DLD1 (cell line): ENCODE measurements around the gene MORN1.

Experiments used
- in situ Hi-C: cut with HindIII; loops from 2 replicates; pipeline ENCODE4 v1.10.0; 2017; ENCODE audit warnings: low sequenced_read_pairs

Gene MORN1

DNA sequence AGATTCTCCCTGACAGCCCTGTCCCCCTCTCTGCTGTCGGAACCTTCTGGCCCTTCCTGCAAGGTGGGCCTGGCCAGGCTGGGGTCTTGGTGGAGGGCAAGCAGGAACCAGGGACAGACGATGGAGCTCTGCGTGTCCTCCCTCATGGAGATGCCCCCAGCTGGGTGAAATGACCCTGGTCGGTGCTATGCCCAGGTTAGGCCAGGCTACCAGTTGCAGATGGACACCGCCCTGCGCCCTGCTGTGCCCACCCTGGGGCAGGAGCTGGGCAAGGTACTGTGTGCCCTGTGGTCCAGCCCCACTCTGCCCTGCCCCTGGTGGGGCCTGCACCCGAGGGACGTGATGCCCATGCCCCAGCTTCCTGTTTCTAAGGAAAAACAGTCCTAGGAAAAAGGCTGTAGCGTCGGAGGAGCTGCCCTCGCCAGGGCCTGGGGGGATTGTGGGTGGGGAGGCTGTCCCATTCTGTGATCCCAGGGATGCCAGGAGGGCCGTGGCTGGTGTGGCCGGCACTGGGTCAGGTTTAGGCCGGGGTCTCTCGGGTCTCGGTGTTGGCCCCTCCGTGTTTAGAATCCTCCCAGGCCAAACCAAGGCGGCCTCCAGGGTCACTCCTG lies 77.6 kb downstream of the MORN1 start:
- in situ Hi-C loops: no loop called here

DNA sequence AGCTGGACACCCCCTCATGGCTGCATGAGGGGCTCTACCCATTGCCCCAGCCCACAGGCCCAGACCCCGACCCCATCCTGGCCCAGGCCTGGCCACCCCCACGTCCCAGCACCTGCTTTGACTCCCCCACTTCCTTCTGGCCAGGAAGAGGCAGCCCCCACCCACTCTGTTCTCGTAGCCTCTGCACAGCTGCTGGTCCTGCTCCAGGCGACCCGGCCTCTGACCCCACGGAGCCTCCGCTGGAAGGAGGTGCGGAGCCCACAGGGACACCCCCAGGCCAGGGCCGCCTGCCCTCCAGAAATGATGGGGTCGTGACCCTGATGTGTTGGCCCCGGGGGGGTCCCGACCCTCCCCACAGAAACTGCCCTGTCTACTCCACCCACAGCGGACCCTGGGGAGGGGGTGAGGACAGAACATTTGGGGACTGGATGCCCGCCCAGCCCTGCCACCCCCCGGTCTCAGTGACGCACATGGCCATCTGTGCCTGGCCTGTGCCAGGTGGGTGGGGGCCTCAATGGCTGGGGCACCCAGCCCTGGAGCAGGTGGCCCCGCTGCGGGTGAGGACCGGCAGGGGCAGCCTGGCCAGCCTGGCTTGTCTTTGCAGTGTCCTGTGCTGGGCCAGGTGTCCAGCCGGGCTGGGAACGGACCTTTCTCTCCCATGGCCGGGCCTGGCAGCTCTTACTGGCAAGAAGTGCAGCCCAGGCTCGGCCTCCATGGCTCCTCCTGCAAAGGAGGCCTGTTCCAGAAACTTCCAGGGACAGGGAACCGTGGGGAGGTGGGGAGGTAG lies 78.6 kb downstream of the MORN1 start:
- in situ Hi-C loops: no loop called here

DNA sequence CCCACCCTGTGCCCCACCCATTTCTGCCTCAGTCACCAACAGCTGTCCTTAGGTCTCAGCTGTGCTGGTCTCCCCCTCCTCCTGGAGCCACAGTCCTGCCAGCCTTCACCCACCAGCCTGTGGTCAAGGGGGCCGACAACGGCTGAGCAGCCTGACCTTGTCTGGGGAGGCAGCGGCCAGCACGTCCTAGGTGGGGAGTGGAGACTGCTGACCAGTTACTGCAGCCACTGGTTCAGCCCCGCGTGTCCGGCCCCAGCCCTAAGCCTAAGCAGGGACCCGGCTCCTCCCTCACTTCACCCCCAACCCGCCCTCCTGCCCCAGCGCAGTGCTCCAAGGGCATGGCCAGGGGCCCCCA lies 79.2 kb downstream of the MORN1 start:
- in situ Hi-C loops: no loop called here

DNA sequence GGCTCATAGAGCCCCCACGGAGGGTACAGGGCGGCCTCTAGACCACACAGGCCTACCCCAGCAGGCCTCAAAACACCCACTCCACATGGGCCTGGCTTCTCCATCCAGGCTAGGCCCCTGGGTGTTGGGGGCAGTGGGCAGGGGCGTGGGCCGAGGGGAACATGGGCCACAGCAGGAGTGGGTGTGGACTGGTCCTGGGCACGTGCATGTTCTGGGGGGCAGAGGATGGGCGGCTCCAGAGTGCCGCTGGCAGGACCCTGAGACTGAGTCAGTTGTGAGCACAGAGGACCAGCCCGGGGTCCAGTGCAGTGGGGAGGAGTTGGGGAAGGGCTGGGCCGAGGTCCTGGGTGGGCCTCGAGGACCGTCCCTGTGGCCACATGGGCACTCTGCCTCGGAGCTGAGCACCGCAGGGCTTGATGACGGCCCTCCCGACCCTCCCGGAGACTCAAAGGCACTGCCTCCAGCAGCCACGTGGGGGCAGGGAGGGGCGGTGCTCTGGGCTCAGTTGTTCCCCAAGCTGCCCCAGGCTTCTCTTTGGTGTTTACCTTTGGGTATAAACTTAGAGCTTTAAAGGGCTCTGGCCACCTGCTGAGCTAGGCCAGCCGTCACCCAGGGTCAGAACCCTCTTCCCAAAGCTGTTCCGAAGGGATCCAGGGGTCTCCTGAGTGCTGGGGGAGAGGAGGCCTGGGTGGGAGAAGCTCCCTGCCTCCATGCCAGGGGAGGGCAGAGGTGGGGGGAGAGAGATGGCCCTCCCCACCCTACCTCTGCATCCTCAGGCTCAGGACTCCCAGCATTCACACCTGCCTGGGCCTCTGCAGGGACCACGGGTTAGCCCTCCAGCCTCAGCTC lies 79.9 kb downstream of the MORN1 start:
- in situ Hi-C loops: no loop called here

DNA sequence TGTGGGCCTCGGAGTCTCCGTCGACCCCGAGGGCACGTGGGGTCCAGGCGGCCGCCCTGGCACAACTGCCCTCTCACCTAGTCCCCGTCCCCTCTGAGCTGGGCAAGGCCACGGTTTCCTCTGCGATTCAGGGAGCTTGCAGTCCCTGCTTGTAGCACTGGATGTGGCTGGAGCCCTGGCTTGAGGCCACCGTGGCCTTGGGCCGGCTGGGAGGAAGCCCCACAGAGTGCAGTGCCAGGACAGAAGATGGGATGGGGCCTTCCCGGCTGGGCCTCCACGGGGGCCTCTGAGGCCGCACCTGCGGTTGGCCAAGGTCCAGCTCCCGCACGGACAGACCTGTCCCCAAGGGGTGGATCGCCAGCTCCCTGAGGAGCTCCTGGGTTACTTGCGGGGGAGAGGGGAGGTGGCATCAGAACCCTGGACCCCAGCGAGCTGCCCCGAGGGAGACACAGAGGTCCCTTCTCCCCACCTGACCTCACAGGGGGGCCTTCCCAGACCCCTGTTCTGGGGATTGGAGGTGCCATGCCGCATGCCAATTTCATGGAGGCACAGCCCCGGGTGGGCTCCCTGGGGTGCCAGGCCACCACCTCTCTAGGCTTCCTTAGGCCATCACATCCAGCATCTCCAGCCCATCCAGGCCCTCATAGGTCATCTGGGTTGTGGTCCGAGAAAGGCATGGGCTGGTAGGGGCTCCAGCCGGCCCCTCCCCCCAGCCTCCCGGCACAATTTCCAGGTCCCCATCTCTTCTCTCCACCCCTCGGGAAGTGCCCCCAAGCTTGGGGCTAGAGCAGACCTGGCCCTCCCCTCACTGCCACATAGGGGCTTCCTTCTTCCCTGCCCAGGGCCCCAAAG lies 80.8 kb downstream of the MORN1 start:
- in situ Hi-C loops: no loop called here

DNA sequence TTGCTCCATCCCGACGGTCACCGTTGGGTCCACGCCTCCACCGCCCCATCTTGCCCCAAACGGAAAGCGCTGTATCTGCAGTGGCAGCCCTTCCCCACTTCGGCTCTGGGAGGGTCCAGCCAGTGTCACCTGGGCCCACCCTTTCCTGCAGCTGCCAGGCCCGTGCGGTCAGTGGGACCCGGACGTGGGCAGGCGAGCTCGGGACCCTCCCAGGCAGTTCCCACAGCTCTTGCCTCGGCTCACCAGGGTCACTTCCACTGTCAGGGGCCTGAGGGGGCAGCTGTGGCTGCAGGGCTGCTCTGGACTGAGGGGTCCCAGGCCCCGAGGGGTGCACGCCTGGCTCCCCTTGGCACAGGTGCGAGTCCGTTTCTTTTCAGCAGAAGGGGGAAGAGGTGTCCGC lies 82.5 kb downstream of the MORN1 start:
- in situ Hi-C loops: no loop called here

DNA sequence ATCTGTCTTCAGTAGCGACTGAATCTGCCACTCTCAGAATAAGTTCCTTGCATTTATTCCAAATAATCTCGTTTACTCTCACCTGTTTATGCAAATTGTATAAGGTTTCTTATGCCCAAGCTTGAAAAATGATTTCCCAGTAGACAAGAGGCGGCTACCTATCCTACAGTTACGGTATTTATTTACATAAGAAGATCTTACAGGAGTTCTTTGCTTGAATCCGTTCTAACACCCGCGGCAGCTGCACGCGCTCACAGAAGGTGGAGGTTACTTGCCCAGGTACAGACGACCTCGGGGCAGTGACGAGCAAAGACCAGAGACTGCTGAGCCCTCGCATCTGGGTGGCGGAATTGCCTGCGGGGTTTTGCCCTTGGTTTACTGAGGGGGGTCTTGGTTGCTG lies 83.4 kb downstream of the MORN1 start:
- in situ Hi-C loops: no loop called here

DNA sequence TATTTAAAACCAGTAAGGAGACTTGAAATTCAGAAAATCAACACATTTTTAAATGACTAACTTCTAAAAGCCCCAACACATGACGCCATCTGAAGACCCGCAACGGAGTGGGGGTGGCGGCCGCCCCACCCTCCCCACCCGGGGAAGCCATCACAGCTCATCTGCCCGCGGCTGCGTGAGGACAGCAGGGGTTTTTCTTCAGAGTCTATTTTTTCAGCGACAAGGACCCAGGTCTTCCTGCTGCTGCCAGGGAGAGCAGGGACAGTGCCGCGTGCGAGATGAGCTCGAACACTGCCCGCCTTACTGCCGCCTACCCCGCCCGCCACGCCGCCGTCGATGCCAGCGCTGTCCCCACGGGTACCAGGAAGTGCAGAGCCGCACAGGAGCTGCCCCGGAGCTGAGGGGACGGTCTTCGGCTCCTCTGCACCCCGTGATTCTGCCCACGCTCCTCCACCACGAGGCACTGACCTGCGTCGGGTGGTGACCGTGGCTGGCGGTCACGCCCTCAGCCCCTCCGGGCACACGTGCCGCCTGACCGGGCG lies 84.2 kb downstream of the MORN1 start:
- in situ Hi-C loops: no loop called here

DNA sequence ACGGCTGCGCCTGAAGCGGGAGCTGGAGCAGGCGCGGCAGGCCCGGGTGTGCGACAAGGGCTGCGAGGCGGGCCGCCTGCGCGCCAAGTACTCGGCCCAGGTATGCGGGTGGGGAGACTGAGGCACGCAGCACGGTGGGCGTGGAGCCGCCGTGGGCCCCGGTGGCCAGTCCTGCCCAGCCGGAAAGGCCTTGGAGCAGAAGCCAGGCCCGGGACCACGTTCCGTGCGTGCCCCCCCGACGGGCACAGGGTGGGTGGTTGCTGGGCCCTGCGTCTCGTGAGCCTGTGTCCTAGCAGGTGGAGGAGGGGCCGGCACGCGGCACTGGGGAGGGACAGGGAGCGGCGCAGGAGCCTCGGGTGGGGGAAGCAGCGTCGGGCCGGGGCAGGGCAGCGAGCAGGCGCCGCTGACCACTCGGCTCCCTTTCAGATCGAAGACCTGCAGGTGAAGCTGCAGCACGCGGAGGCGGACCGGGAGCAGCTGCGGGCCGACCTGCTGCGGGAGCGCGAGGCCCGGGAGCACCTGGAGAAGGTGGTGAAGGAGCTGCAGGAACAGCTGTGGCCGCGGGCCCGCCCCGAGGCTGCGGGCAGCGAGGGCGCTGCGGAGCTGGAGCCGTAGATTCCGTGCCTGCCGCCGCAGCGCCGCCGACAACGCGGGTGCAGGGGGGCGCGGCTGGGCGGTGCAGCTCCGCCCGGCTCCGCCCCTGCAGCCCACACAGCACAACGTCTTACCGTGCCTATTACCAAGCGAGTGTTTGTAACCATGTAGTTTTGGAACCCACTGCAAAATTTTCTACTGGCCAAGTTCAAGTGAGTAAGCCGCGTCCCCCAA lies 85.0 kb downstream of the MORN1 start:
- in situ Hi-C loops: no loop called here

DNA sequence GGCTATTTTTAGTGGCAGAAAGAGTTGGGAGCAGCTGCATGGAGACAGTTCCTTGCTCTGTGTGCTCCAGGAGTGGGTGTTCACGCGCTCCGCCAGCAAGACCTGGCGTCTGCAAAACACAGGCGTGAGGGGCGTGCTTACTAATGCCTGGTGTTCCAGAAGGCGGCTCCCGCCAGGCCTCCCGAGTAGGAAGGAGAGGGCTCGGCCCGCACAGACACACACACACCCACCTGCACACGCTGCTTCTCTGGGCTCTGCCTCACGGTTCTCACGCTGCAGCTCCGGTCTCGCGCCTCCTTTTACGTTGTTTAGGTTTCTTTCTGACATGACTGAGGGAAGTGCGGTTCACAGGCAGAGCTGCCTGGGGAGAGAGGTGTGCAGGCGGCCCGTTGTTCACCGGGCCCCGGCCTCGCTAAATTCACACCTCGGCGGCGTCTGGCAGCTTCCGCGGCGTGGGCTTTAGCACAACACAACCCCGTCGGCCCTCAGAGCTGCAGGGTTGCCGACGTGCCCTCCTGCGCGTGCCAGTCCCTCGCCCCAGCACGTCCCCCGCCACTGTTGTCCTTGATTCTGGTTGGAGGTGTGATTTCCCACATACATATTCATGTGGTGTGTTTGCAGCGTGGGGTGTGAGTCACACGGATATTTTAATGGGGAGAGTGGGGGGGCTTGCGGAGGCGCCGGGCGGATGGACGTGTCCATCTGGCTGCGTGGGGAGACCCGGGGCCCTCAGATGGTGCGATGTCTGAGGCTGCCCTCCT lies 86.3 kb downstream of the MORN1 start:
- in situ Hi-C loops: no loop called here

DNA sequence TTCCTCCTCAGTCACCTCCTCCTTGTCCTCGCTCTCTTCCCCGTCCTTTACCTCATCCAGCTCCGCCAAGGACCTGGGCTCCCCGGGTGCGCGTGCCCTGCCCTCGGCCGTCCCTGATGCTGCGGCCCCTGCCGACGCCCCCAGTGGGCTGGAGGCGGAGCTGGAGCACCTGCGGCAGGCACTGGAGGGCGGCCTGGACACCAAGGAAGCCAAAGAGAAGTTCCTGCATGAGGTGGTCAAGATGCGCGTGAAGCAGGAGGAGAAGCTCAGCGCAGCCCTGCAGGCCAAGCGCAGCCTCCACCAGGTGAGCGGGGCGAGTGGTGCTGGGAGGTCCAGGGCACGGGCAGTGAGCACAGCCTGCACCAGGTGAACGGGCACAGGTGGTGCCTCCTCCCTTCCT lies 87.1 kb downstream of the MORN1 start:
- in situ Hi-C loops: no loop called here

DNA sequence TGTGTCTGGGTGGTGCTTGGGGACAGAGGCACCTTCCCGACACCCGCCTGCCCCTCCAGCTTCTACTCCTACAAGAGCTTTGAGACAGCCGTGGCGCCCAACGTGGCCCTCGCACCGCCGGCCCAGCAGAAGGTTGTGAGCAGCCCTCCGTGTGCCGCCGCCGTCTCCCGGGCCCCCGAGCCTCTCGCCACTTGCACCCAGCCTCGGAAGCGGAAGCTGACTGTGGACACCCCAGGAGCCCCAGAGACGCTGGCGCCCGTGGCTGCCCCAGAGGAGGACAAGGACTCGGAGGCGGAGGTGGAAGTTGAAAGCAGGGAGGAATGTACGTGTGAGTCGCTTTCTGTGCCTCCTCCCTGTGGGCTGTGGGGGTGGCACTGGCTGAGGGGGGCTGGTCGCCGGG lies 87.6 kb downstream of the MORN1 start:
- in situ Hi-C loops: no loop called here

DNA sequence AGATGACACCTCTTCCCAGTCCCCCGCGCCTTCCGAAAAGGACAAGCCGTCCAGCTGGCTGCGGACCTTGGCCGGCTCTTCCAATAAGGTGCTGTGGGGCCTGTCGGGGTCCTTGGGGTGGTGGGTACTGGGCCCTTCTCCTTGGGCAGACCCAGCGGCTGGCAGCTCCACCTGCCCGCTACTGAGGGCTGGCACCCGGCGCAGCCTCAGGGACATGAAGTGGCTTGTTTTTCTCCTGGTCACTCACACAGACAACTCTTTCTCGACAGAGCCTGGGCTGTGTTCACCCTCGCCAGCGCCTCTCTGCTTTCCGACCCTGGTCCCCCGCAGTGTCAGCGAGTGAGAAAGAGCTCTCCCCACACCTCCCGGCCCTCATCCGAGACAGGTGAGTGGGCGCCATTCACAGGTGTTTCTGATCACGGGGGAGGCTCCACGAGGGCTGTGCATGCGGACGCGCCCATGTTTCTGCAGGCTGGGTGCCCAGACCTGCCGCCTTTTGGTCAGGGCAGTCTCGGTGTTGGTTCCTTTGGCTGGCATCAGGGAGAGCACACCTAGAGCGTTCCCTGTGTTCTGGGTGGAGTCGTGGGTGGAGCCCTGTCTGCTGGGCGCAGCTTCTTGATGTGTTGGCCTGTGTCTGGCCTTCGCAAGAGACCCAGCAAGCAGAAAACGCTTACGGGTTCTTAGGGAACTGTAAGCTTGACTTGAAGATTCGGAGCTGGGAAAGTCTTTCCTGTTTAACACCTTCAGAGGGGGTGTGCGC lies 88.2 kb downstream of the MORN1 start:
- in situ Hi-C loops: no loop called here

DNA sequence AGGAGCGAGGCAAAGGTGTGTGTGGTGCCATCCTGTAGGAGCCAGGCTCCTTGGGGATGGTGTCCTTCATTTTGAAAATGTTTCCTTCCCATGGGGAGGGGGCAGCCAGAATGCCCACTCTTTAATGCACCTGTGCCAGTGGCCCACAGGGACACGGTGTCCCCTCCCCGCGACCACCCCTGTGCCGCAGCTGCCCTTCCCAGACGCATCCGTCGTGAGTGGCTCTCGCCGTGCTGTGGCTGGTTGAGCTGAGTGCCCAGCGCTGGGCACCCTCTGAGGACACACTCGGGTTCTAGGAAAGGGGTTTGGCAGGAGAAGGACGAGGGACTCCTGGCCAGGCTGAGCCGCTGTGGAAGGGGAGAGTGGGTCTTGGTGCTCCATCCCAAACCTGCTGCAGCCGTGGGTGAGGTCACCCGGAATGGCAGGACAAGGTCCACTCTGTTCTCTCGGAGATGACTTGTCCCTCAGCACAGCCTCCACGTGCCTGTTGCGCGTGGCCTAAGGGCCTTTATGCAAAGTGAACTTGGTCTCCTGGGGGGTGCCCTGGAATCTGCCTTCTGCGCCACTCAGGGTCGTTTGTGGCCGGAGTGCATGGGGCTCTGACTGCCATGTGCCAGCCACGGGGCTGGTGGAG lies 88.9 kb downstream of the MORN1 start:
- in situ Hi-C loops: no loop called here

DNA sequence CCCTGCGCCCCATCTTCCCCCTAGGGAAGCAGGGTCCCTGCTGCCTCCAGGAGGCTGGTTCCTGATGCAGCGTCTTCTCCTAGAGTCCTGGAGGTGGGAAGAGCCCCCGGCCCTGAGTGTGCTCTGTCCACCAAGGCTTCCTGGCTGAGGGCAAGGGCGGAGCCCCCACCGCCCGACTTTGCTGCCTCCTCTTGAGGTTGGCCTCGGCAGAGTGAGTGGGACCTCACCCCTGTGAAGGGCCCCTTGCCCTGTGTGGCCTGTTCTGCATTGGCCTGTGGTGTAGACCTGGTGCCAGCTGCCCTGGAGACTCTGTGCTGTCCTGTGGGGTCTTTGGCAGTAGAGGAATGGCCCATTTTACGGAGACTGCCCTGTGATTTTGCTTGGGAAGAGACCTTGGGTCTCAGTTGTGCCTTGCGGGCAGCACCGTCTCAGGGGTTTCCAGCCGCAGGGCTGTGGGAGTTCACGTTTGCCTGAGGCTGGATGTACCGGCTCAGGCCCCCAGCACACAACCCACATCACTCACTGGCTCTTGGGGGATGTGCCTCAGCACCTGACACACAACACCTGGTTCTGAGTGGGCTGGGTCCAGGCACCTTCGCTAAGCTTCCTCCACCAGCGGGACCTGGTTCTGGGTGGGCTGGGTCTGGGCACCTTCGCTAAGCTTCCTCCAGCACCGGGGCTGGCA lies 89.6 kb downstream of the MORN1 start:
- in situ Hi-C loops: no loop called here

DNA sequence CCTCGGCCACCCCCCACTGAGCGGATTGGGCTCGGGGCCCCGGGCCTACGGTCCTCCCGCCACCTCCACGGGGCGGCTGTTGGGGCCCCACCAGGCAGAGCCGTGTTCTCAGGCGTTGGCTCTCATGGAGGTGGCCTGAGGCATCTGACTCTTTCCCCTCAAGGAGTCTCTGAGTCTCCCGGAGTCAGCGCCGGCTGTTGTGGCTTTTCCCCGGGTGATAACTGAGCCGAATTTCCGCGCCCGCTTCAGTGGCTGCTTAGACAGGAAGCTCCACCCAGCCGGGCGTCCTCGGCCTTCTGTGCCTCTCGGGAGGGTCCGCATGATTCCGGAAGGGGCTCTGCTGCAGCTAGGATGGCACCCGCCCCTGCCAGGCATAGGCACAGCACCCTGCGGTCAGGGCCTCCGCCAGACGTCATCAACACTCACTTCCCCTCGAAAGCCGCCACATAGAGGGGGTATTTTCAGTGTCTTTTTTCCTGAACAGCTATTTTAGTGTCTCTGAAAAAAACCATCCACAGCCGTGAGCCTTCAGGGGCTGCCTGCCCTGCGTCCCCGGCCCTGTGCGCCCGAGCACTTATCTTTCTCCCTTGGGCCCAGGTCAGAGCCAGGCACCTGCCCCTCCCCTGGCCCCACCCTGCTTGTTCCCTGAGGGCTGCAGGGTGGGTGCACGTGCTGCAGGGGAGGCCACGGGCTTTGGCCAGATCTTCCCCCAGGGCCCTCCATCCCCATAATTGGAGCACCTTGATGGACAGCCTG lies 90.3 kb downstream of the MORN1 start:
- in situ Hi-C loops: no loop called here
